Stimulated activated effector memory CD8-positive, alpha-beta T cell treated with anti-CD3 and anti-CD28 coated beads, Interleukin-12 subunit alpha, Interleukin-12 subunit beta, amount 100 ng/mL, for 72 hours (primary cell): ENCODE data around the gene CTRB2.

ENCODE experiments used
- ATAC-seq: fragments of 150-1000 bp; cut with Tn5 transposase; 2 replicates; pipeline ENCODE4 v1.10.0; 2021
- DNase-seq, 2 donors: peaks; one replicate each; pipeline ENCODE4 v3.0.0; 2021 to 2022; ENCODE audit warnings: low spot score in 2 of 2
- H3K27ac Mint-ChIP-seq: one replicate; pipeline ENCODE4 v1.8.0; 2022; ENCODE audit warnings: mild to moderate bottlenecking, mixed read lengths
- H3K36me3 Mint-ChIP-seq: one replicate; pipeline ENCODE4 v1.8.0; 2022; ENCODE audit warnings: mild to moderate bottlenecking, mixed read lengths
- H3K4me1 Mint-ChIP-seq: one replicate; pipeline ENCODE4 v1.8.0; 2022; ENCODE audit warnings: mixed read lengths
- H3K4me3 Mint-ChIP-seq: one replicate; pipeline ENCODE4 v1.8.0; 2022; ENCODE audit warnings: mild to moderate bottlenecking, mixed read lengths
- H3K9me3 Mint-ChIP-seq: one replicate; pipeline ENCODE4 v1.8.0; 2022; ENCODE audit warnings: mixed read lengths

Gene CTRB2

GRCh38 chr16:75189638-75190245 lies 17.2 kb downstream of the CTRB2 start:
- H3K36me3 Mint-ChIP-seq = no peaks in the 10 kb centered on the region
- H3K27ac Mint-ChIP-seq = no peak overlapping the region
- DNase-seq (no peak), ATAC-seq (no peak)
- no peaks in the 10 kb centered on the region for H3K4me1 Mint-ChIP-seq
- no peaks in the 10 kb centered on the region for H3K9me3 Mint-ChIP-seq
- H3K4me3 Mint-ChIP-seq = no peak overlapping the region

- no peaks in the 10 kb centered on the region for H3K9me3 Mint-ChIP-seq
- no peak overlapping the region for H3K27ac Mint-ChIP-seq
- H3K4me3 Mint-ChIP-seq = no peak overlapping the region
- ATAC-seq (no peak), DNase-seq (no peak)
- H3K4me1 Mint-ChIP-seq = no peaks in the 10 kb centered on the region
- no peaks in the 10 kb centered on the region for H3K36me3 Mint-ChIP-seq
Observed at GRCh38 chr16:75188832-75189477, 18.0 kb downstream of the CTRB2 start.

GRCh38 chr16:75181630-75182029 lies 25.3 kb downstream of the CTRB2 start:
- no peaks in the 10 kb centered on the region for H3K4me1 Mint-ChIP-seq
- H3K4me3 Mint-ChIP-seq = no peak overlapping the region
- no peak overlapping the region for H3K27ac Mint-ChIP-seq
- no peak for DNase-seq
- ATAC-seq = no peak
- no peaks in the 10 kb centered on the region for H3K36me3 Mint-ChIP-seq
- peaks cover 12% of the 10 kb centered on the region for H3K9me3 Mint-ChIP-seq

GRCh38 chr16:75179208-75179607 lies 27.8 kb downstream of the CTRB2 start:
- peaks cover 22% of the 10 kb centered on the region for H3K9me3 Mint-ChIP-seq
- DNase-seq (no peak), ATAC-seq (no peak)
- no peak overlapping the region for H3K27ac Mint-ChIP-seq
- no peaks in the 10 kb centered on the region for H3K36me3 Mint-ChIP-seq
- no peak overlapping the region for H3K4me3 Mint-ChIP-seq
- no peaks in the 10 kb centered on the region for H3K4me1 Mint-ChIP-seq

- Mint-ChIP-seq H3K4me3 (no peak overlapping the region), H3K4me1 (no peaks in the 10 kb centered on the region), H3K9me3 (peaks cover 39% of the 10 kb centered on the region), H3K36me3 (no peaks in the 10 kb centered on the region), H3K27ac (no peak overlapping the region)
- ATAC-seq = no peak
- no peak for DNase-seq
Observed at GRCh38 chr16:75176926-75177325, 30.0 kb downstream of the CTRB2 start.

GRCh38 chr16:75175074-75175473 lies 31.9 kb downstream of the CTRB2 start:
- no peak overlapping the region for H3K4me3 Mint-ChIP-seq
- DNase-seq (no peak), ATAC-seq (no peak)
- peaks cover 9% of the 10 kb centered on the region for H3K36me3 Mint-ChIP-seq
- H3K27ac Mint-ChIP-seq = no peak overlapping the region
- H3K4me1 Mint-ChIP-seq = no peaks in the 10 kb centered on the region
- H3K9me3 Mint-ChIP-seq = peaks cover 41% of the 10 kb centered on the region

GRCh38 chr16:75172578-75172977 lies 34.4 kb downstream of the CTRB2 start:
- ATAC-seq = no peak
- peaks cover 34% of the 10 kb centered on the region for H3K36me3 Mint-ChIP-seq
- no peaks in the 10 kb centered on the region for H3K4me1 Mint-ChIP-seq
- DNase-seq = no peak
- no peak overlapping the region for H3K27ac Mint-ChIP-seq
- H3K4me3 Mint-ChIP-seq = no peak overlapping the region
- peaks cover 48% of the 10 kb centered on the region for H3K9me3 Mint-ChIP-seq

- H3K4me3 Mint-ChIP-seq = no peak overlapping the region
- no peaks in the 10 kb centered on the region for H3K4me1 Mint-ChIP-seq
- ATAC-seq = no peak
- H3K27ac Mint-ChIP-seq = no peak overlapping the region
- peaks cover 40% of the 10 kb centered on the region for H3K9me3 Mint-ChIP-seq
- DNase-seq = no peak
- H3K36me3 Mint-ChIP-seq = peaks cover 56% of the 10 kb centered on the region
Observed at GRCh38 chr16:75169899-75170405, 37.0 kb downstream of the CTRB2 start.

- H3K36me3 Mint-ChIP-seq = peaks cover 47% of the 10 kb centered on the region
- ATAC-seq = no peak
- H3K4me3 Mint-ChIP-seq = no peak overlapping the region
- H3K27ac Mint-ChIP-seq = no peak overlapping the region
- H3K4me1 Mint-ChIP-seq = no peaks in the 10 kb centered on the region
- DNase-seq = no peak
- H3K9me3 Mint-ChIP-seq = no peaks in the 10 kb centered on the region
Observed at GRCh38 chr16:75160386-75160785, 46.6 kb downstream of the CTRB2 start.
